SIG-M5 treated with dmso at 0.1 percent for 504 hours (cell line): ENCODE data around the gene PLAU.
"Not testable (repeated sequence)": the region's sequence is repeated elsewhere in the genome, so short reads cannot be mapped to it uniquely, and the experiment has no call there.

ENCODE experiments used
- DNase-seq: peaks from one replicate; lab custom pipeline; 2025; ENCODE audit not compliant: unreplicated experiment; lab: John Stamatoyannopoulos, UW

Gene PLAU

GRCh38 chr10:73948947-73949633 lies 38.2 kb downstream of the PLAU start:
- DNase-seq, result no peak

DNA sequence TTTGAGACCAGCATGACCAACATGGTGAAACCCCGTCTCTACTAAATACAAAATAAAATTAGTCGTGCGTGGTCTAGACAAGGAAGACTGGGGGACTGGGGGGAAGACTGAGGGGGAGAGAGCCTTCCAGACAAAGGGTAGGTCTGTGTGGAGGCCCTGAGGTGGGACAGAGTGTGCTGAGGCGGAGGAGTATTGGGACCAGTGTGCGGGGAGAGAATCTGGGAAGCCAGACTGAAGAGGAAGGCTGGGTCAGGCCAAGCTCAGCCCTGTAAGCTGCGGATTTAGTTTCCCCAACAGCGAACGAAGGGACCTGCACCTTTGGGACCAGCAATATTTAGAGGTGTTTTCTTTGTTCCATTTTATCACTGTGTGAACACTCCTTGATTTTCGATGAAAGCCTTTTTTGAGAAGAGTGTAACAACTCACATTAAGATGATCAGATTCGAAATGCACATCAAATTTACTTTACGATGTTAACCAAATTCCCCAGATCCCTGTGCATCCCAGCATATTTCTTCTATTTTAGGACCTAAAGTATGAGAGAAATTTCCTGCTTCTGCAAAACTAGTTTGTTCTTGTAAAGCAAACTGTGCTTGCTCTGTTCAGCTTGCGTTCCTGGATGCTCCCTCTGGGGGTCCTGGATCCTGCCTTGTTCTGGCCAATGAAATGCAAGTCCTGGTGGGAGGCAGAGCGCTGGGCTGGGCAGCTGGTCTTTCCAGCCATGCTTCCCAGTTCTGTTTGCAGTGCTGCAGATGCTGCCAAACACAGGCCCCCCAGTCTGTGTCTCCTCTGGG lies 39.4 kb downstream of the PLAU start:
- DNase-seq, result no peak

DNA sequence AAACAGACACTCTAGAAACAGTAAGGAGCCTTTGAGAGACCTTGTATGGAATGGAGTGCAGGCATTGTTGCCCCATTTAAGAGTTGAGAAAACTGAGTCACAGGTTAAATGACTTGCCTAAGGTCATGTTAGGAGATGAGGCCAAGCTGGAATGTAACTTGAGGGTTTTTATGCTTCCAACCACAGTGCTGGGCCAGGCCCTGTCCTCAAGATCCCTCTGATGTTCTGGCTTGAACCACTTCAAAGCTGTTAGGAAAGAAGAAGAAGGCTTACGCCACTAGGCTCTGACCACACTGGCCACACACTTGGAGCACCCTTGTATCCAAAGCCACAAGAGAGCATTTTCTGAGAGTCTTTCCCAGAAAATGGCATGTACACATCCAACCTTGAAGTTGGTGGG lies 42.7 kb downstream of the PLAU start:
- peak; percentile 55 for DNase-seq

GRCh38 chr10:73954737-73955136 lies 43.8 kb downstream of the PLAU start:
- no peak for DNase-seq

DNA sequence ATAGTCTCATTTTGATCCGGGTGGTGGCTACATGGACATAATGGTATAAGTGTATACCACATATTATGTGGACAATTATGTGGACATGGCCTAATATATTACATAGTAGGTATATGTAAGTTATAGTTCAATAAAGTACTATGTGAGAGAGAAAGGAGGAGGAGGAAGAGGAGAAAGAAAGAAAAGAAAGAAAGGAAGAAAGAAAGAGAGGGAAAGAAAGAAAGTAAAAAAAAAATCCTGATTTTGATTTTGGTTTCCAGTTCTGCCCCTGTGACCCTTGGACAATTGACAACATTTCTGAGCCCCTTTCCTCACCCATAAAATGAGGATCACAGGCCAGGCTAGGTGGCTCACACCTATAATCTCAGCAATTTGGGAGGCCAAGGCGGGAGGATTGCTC lies 44.8 kb downstream of the PLAU start:
- DNase-seq, result no peak

GRCh38 chr10:73956476-73957359 lies 45.8 kb downstream of the PLAU start:
- DNase-seq, result peak; percentile 89

DNA sequence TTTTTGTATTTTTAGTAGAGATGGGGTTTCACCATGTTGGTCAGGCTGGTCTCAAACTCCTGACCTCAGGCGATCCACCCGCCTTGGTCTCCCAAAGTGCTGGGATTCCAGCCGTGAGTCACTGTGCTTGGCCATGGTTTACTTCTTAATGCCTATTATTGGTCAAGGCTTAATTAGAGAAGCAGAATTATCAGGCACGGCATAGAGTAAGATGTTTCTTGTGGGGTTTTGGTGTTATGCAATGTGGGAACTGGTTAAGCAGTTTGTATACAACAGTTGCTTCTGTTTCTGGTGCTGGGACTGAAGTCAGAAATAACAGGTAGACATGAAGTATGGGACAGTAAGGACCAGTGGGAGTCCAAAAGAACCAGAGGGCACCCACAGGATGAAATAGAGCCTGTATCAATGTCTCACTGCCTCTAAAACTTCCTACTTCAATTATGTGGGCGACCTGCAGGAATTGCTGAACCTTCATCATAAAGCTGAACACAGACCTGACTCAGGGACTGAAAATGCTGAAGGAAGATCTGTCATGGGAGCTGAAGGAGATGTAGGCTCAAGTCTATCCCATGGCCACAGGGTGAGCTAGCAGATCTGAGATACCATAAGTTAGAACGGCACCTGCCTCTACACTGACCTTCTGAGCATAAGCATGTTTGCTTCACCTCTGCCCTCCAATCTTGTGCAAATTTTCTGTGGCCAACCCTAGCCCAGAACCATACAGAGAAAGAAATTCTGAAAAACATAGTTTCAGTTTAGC lies 48.7 kb downstream of the PLAU start:
- DNase-seq, result peak; percentile 6

DNA sequence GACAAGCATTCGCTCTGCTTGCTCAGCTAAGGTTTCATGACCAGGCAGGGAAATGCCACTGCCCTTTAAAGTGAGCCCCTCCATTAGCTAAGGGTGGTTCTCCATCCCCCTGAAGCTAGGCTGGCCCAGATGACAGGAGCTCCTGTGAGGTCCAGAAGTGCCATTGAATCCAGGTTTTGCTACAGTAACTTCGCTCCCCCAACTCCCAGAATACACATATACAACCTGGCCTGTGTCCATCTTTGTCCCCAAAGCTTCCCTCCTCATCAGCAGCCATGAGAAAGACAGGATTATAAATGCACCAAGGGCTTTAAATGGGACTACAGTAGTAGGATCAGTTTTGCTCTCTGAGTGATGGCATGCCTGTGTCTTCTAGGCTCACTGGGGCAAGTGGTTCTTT lies 51.5 kb downstream of the PLAU start:
- DNase-seq, result no peak

DNA sequence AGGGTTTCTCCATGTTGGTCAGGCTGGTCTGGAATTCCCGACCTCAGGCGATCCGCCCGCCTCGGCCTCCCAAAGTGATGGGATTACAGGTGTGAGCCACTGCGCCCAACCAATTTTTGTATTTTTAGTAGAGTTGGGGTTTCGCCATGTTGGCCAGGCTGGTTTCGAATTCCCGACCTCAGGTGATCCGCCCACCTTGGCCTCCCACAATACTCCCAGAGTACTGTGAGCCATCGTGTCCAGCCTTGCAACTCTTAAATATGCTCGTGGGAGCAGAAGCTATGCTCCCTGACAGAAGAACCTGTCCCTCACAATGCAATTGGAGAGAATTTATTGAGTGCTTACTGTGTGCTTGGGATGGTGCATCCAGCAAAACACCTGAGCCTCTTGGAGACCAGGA lies 52.6 kb downstream of the PLAU start:
- DNase-seq, result not testable (repeated sequence)

DNA sequence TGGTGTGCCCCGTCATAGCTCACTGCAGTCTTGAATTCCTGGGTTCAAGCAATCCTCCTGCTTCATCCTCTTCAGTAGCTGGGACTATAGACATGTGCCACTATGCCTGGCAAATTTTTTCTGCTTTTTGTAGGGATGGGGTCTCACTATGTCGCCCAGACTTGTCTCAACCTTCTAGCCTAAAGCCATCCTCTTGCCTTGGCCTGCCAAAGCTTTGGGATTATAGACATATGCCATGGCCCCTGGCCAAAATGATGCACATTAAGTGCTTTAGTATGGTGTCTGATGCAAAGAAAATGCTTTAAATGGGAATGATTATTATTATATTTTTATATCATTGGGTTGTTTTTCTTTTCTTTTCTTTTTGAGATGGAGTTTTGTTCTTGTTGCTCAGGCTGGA lies 53.8 kb downstream of the PLAU start:
- no peak for DNase-seq

DNA sequence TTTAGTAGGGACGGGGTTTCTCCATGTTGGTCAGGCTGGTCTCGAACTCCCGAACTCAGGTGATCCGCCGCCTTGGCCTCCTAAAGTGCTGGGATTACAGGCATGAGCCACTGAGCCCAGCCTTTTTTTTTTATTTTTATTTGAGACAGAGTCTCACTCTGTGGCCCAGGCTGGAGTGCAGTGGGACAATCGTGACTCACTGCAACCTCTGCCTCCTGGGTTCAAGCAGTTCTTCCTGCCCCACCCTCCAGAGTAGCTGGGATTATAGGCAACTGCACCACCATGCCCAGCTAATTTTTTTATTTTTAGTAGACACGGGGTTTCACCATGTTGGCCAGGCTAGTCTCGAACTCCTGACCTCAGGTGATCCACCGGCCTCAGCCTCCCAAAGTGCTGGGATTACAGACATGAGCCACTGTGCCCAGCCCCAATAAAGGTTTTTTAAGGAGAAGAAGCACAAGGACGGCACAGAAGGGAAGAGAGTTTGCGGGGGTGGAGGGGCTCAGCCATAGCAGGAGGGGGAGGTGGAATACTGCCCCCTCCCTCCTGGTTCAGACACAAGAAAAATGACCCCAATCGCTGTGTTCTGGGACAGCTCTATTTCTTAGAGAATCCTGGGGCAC lies 54.4 kb downstream of the PLAU start:
- DNase-seq, result not testable (repeated sequence)

- DNase-seq, result no peak
Measured at GRCh38 chr10:73965890-73966768, 55.2 kb downstream of the PLAU start.

- no peak for DNase-seq
Measured at GRCh38 chr10:73967022-73967429, 56.1 kb downstream of the PLAU start.
